KOPT-K1 (cell line): Measurements from ENCODE around the gene INHBB.

Source experiments
- H3K27ac ChIP-seq: fragments of 200-600 bp; sonication (generic); 2 replicates; pipeline ENCODE4 v1.5.1; 2016; ENCODE audit warnings: antibody characterized with exemption, mild to moderate bottlenecking, low read depth, low read length; ENCODE audit not compliant: poor library complexity, severe bottlenecking
- H3K36me3 ChIP-seq: fragments of 200-600 bp; sonication (generic); 2 replicates; pipeline ENCODE4 v1.5.1; 2017; ENCODE audit warnings: antibody characterized with exemption, mild to moderate bottlenecking, low read length, moderate library complexity; ENCODE audit not compliant: insufficient read depth
- H3K9me3 ChIP-seq: fragments of 200-600 bp; sonication (generic); 2 replicates; pipeline ENCODE4 v1.5.1; 2017; ENCODE audit warnings: antibody characterized with exemption, low read length, mild to moderate bottlenecking; ENCODE audit not compliant: insufficient read depth, poor library complexity, severe bottlenecking

INHBB gene

GRCh38 chr2:120396013-120396860 is 50.3 kb downstream of the INHBB start:
- H3K36me3 ChIP-seq: no peaks in the 10 kb centered on the region
- no peak overlapping the region for H3K27ac ChIP-seq
- H3K9me3 ChIP-seq: no peaks in the 10 kb centered on the region

DNA sequence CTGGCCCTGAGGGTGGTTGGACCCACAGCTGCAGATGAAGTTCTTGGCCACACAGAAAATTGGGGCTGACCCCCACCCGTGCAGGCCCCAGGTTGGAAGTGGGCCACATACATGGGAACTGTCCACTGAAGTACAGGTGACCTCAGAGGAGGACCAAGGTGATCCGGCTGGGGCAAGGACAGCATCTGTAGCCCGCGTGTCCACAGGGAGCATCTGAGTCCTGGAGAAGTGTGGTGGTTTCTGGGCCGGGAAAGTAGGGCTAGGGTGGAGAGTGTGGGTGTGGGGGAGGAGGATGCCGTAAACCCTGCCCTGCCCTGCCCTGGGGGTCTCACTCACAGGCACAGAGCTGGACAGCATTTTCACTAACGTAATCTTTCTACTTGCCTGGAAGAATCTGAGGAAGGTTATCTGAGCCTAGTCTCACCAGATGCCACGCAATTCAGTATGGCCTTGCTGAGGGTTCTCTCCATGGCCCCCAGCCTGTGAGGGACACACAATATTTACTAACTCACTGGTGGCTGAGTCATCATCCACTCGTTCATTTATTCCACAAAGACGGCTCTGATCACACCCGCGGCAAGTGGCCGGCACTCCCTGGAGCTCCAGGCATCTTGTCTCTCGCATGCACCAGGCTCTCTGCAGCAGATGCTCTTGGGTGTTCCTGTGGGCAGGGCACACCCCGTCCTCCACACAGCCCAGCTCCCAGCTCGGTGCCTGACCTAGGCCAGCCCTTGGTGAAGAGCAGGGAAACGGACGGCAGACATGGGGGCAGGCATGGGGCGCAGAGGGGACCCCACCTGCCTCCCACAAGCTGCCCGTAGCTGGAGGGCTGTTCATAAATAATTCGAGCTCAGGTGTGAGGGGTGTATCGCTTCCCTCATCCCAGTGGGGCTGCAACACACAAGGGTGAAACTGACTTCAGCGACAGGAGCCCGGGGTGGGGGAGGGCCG is 51.2 kb downstream of the INHBB start:
- no peaks in the 10 kb centered on the region for H3K9me3 ChIP-seq
- H3K27ac ChIP-seq: no peak overlapping the region
- no peaks in the 10 kb centered on the region for H3K36me3 ChIP-seq

GRCh38 chr2:120398051-120398995 is 52.4 kb downstream of the INHBB start:
- Histone ChIP-seq H3K27ac (no peak overlapping the region), H3K9me3 (no peaks in the 10 kb centered on the region), H3K36me3 (no peaks in the 10 kb centered on the region)

GRCh38 chr2:120398996-120399888 is 53.3 kb downstream of the INHBB start:
- no peak overlapping the region for H3K27ac ChIP-seq
- no peaks in the 10 kb centered on the region for H3K9me3 ChIP-seq
- no peaks in the 10 kb centered on the region for H3K36me3 ChIP-seq

DNA sequence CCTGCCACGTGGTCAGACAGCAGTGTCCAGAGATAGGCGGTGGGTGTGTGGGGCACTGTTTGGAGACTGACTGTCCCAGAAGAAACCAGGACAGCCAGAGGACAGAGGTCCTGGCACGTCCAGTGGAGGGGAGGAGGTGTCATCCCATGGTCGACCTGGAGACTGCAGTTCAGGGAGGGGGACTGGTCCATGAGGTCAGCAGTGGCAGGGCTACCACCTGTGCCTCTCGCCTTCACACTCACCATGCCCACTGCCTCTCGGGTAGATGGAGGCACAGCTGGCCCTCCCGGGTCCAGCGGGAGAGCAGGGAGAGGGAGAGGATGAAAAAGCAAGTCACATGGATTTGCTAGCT is 53.9 kb downstream of the INHBB start:
- no peaks in the 10 kb centered on the region for H3K9me3 ChIP-seq
- H3K36me3 ChIP-seq: no peaks in the 10 kb centered on the region
- H3K27ac ChIP-seq: no peak overlapping the region

GRCh38 chr2:120400551-120400950 is 54.6 kb downstream of the INHBB start:
- H3K36me3 ChIP-seq: no peaks in the 10 kb centered on the region
- H3K27ac ChIP-seq: no peak overlapping the region
- H3K9me3 ChIP-seq: no peaks in the 10 kb centered on the region
